Epithelial cell of proximal tubule (primary cell): ENCODE results near the gene MEIS2. TPM values are rescaled to one million over a fixed set of nuclear protein-coding genes. Genes with fewer than 3 reads are reported as not detected.

Experiments
- DNase-seq: peaks from one replicate; pipeline ENCODE4 v3.0.0-alpha.2; 2011; ENCODE audit warnings: low read depth
- H3K4me3 ChIP-seq: 2 replicates; pipeline ENCODE4 v1.5.1; 2011; ENCODE audit warnings: low read depth, mild to moderate bottlenecking, low read length
- CTCF ChIP-seq: conservative IDR thresholded peaks from 2 replicates; pipeline ENCODE4 v1.5.1; 2012; ENCODE audit warnings: low read depth, mild to moderate bottlenecking, low read length
- total RNA-seq: library from RNA; depleted of rRNA; stranded (reverse); fragments of >200 nt; gene quantifications from 2 replicates; pipeline ENCODE4 v1.2.3, GENCODE V29; 2015

MEIS2 gene
- total RNA-seq, 1 donor from 2014 or later, result 14.0 TPM

- no peak for TF ChIP-seq CTCF
- H3K4me3 ChIP-seq, result no peak overlapping the region
- no peak for DNase-seq
These were observed 201.7 kb downstream of the MEIS2 start for GRCh38 chr15:36898536-36899126.

- TF ChIP-seq CTCF, result no peak
- H3K4me3 ChIP-seq, result no peak overlapping the region
- no peak for DNase-seq
These were observed 202.5 kb downstream of the MEIS2 start for GRCh38 chr15:36897834-36898233.

- TF ChIP-seq CTCF, result no peak
- no peak for DNase-seq
- no peak overlapping the region for H3K4me3 ChIP-seq
These were observed 203.4 kb downstream of the MEIS2 start for GRCh38 chr15:36896949-36897348.

GRCh38 chr15:36894075-36894474, 206.3 kb downstream of the MEIS2 start:
- no peak for DNase-seq
- no peak for TF ChIP-seq CTCF
- no peak overlapping the region for H3K4me3 ChIP-seq

GRCh38 chr15:36893276-36893675, 207.1 kb downstream of the MEIS2 start:
- no peak for TF ChIP-seq CTCF
- H3K4me3 ChIP-seq, result no peak overlapping the region
- no peak for DNase-seq

GRCh38 chr15:36888011-36888992, 212.0 kb downstream of the MEIS2 start:
- DNase-seq, result no peak
- no peak overlapping the region for H3K4me3 ChIP-seq
- no peak for TF ChIP-seq CTCF
